Neural cell (in vitro differentiated cells): ENCODE data around the gene NDST1.

Experiments used
- EP300 ChIP-seq: fragments of 450-650 bp; conservative IDR thresholded peaks from 2 replicates; pipeline ENCODE4 v1.6.1; 2014; ENCODE audit warnings: antibody characterized with exemption, mild to moderate bottlenecking, moderate library complexity; ENCODE audit not compliant: poor library complexity, severe bottlenecking
- EZH2 ChIP-seq: fragments of 200-600, 300-800 bp; shearing (Covaris generic), sonication (generic); IDR thresholded peaks from 2 replicates; pipeline ENCODE4 v1.6.1; 2014; ENCODE audit warnings: antibody characterized with exemption, low read length, borderline replicate concordance, mild to moderate bottlenecking; ENCODE audit not compliant: insufficient read depth, poor library complexity, severe bottlenecking
- MXI1 ChIP-seq: fragments of 450-650 bp; conservative IDR thresholded peaks from 2 replicates; pipeline ENCODE4 v1.6.1; 2014; ENCODE audit warnings: antibody characterized with exemption, mild to moderate bottlenecking; ENCODE audit not compliant: poor library complexity, severe bottlenecking
- POLR2AphosphoS5 ChIP-seq: IDR thresholded peaks from 2 replicates; pipeline ENCODE4 v1.6.1; 2012
- RAD21 ChIP-seq: fragments of 450-650 bp; conservative IDR thresholded peaks from 2 replicates; pipeline ENCODE4 v1.6.1; 2014; ENCODE audit warnings: antibody characterized with exemption, mild to moderate bottlenecking, moderate library complexity
- TAF1 ChIP-seq: IDR thresholded peaks from 2 replicates; pipeline ENCODE4 v1.6.1; 2012; ENCODE audit warnings: low read depth
- TF ChIP-seq, protein P1 (sequence below): fragments of 450-650 bp; IDR thresholded peaks from 2 replicates; pipeline ENCODE4 v1.5.1; 2014; ENCODE audit warnings: antibody characterized with exemption, mild to moderate bottlenecking, moderate library complexity; ENCODE audit not compliant: poor library complexity, severe bottlenecking

DNA sequence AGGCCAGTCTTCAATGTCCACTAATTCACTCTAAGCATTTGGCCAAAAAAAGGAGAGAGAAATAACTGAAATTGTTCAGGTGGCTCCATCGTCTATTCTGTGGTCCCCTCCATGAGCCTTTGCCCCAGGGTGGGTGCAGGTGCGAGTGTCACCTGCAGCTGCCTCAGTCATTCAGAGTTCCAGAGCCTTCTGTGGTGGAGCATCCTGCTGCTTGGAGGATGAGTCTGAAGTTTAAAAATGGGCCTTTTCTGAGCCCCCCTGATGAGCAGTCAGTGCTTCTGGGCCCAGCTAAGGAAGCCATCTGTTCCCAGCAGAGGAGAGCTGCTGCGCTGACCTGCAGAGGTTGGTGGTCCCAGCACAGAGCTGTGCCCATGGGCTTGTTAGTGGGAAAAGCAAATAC lies 48.2 kb downstream of the NDST1 start:
- TF ChIP-seq RAD21: no peak
- TF ChIP-seq, protein P1, sequence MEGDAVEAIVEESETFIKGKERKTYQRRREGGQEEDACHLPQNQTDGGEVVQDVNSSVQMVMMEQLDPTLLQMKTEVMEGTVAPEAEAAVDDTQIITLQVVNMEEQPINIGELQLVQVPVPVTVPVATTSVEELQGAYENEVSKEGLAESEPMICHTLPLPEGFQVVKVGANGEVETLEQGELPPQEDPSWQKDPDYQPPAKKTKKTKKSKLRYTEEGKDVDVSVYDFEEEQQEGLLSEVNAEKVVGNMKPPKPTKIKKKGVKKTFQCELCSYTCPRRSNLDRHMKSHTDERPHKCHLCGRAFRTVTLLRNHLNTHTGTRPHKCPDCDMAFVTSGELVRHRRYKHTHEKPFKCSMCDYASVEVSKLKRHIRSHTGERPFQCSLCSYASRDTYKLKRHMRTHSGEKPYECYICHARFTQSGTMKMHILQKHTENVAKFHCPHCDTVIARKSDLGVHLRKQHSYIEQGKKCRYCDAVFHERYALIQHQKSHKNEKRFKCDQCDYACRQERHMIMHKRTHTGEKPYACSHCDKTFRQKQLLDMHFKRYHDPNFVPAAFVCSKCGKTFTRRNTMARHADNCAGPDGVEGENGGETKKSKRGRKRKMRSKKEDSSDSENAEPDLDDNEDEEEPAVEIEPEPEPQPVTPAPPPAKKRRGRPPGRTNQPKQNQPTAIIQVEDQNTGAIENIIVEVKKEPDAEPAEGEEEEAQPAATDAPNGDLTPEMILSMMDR: no peak
- no peak for TF ChIP-seq MXI1
- TF ChIP-seq EP300: no peak
- TF ChIP-seq EZH2: no peak
- TF ChIP-seq POLR2AphosphoS5: no peak
- no peak for TF ChIP-seq TAF1
